Putamen (tissue), 1 donor: Measurements from ENCODE around the gene ST6GALNAC1.

Source experiments
- DNase-seq: peaks from one replicate; pipeline ENCODE4 v3.0.0-alpha.2; 2016; ENCODE audit warnings: low spot score

The ST6GALNAC1 gene

DNA sequence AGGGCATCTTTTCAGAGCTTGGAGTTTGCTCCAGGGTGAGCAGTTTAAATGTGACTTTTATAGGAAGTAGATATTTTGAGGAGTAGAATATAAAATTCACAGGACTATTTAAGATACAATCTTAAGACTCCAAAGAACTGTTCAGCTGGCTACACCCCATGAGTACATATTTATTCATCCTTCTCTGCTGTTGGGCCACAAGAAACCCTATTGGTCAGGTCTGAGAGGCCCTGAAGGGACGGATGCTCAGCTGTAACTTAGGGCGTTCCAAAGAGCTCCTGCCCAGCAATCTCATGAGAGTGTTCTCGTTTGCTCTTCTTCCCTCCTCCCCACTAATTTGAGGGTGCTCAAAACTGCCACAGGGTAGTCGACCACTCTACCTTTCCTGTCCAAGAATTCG is 65.2 kb downstream of the ST6GALNAC1 start:
- no peak for DNase-seq

DNA sequence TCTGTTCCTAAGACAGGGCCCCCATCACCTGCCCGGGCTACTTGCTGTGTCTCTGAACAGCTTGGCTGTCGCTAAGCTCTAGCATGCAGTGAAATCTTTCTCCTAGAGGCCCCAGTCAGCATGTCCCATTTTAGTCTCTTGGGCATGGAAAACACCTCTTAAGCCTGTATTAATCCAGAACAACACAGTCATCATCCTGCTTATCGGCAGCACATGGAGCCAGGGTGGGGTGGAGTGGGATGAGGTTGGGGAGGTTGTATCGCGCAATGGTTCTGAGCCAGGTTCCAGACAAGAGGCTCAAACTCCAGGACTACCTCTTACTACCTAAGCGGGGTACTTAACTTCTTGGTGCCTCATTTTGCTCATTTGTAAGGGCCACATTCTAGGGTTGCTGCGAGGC is 65.7 kb downstream of the ST6GALNAC1 start:
- DNase-seq, result no peak

DNA sequence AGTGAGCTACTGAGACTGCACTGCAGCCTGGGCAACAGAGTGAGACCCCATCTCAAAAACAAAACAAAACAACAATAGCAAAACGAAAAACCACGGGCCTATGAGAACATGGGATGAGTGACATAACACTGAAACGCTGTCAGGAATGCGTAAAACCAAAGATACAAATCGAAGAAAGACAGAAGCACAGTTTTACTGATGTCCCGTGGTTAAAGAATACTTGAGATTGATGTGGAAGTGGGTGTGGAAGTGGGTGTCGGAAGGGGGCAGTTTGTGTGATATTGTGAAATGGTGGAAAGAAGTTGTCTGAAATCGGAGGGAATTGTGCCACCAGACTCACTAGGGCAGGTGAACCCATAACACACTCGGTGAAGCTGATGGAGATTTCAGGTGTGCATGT is 67.4 kb downstream of the ST6GALNAC1 start:
- DNase-seq, result no peak

- DNase-seq, result no peak
These were observed 68.0 kb downstream of the ST6GALNAC1 start for GRCh38 chr17:76575570-76575969.
